SK-N-SH treated with all-trans-retinoic acid at 6 μM for 48 hours (cell line): Measurements from ENCODE around the gene ZNF70.

Source experiments
- BACH2 ChIP-seq: fragments of 250-450 bp; sonication (Bioruptor Pico); IDR thresholded peaks from 2 replicates; pipeline ENCODE4 v1.9.0; 2021; ENCODE audit warnings: mild to moderate bottlenecking, borderline replicate concordance
- CSRNP3 ChIP-seq: fragments of 250-450 bp; sonication (Bioruptor Pico); IDR thresholded peaks from 2 replicates; pipeline ENCODE4 v1.5.1; 2021; ENCODE audit warnings: mild to moderate bottlenecking, moderate library complexity
- PATZ1 ChIP-seq: fragments of 250-450 bp; sonication (Bioruptor Pico); IDR thresholded peaks from 2 replicates; pipeline ENCODE4 v1.8.0; 2020; ENCODE audit warnings: mild to moderate bottlenecking, moderate library complexity, borderline replicate concordance
- TCF4 ChIP-seq: fragments of 250-450 bp; sonication (Bioruptor Pico); IDR thresholded peaks from 2 replicates; pipeline ENCODE4 v1.8.0; 2021; ENCODE audit warnings: mild to moderate bottlenecking, moderate library complexity, borderline replicate concordance
- ZFP3 ChIP-seq: fragments of 250-450 bp; sonication (Bioruptor Pico); IDR thresholded peaks from 2 replicates; pipeline ENCODE4 v1.5.0; 2020; ENCODE audit warnings: mild to moderate bottlenecking, moderate library complexity
- TF ChIP-seq, protein P1 (sequence below): fragments of 250-450 bp; sonication (Bioruptor Pico); IDR thresholded peaks from 2 replicates; pipeline ENCODE4 v1.5.1; 2020; ENCODE audit warnings: low read depth, mild to moderate bottlenecking, moderate library complexity

- TF ChIP-seq, protein P1, sequence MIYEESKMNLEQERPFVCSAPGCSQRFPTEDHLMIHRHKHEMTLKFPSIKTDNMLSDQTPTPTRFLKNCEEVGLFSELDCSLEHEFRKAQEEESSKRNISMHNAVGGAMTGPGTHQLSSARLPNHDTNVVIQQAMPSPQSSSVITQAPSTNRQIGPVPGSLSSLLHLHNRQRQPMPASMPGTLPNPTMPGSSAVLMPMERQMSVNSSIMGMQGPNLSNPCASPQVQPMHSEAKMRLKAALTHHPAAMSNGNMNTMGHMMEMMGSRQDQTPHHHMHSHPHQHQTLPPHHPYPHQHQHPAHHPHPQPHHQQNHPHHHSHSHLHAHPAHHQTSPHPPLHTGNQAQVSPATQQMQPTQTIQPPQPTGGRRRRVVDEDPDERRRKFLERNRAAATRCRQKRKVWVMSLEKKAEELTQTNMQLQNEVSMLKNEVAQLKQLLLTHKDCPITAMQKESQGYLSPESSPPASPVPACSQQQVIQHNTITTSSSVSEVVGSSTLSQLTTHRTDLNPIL, result no peak
- TF ChIP-seq TCF4, result no peak
- TF ChIP-seq CSRNP3 (CRISPR knock-in tag), result no peak
- TF ChIP-seq BACH2, result no peak
- no peak for TF ChIP-seq PATZ1
- TF ChIP-seq ZFP3 (CRISPR knock-in tag), result no peak
Measured at GRCh38 chr22:23783265-23784150, 32.6 kb upstream of the ZNF70 start.
